ENCODE measurements around the gene GPX4. TPM values are rescaled to one million over a fixed set of nuclear protein-coding genes. Genes with fewer than 3 reads are reported as not detected.

The GPX4 gene
- total RNA-seq, 1 experiment from 2014 or later = 577 TPM

DNA sequence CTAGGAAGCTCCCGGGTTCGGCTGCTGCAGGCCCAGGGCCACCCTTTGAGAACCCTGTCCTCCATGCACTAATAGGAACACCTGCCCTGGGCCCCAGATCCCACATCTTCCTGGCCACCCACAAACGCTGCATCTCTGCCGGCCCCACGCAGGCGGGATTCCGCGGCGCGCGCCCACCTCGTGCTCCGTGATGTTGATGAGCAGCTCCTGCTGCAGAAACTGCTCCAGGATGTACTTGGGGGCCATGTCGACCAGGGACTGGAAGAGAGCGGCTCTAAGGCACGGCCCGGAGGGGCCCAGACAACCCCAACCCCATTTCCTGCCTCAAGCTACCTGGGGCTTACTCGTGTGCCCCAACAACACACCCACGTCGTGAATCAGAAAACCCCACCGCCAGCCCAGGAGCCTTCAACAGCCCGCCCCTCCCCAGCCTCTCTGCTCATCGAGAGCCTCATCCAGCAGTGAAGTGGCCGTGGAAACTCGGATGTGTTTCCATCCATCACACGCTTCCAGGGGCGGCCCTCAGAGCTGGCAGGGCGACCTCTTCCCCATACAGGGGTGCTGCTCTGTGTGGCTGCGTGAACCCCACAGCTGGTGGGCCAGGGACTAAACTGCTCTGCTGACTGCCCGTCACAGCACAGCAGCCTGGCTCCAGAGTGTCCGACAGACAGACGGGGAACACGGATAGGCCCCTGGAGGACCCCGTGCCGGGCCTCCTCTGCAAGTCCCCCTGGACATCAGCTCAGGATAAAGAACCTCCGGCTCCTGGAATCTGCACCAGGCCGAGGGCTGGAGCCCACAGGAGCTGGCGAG lies 12.9 kb upstream of the GPX4 start:
- in situ Hi-C loops (cut with HindIII; ENCODE audit: low pct_unique_long_range_greater_than_20kb, low sequenced_read_pairs) = no loop called here
- no peak for ATAC-seq
- POLR2A ChIA-PET = interaction anchor here (0.7 kb wide), 1 partner anchor 12 kb away, joined by 10 read pairs; no protein-coding TSS in a partner anchor

DNA sequence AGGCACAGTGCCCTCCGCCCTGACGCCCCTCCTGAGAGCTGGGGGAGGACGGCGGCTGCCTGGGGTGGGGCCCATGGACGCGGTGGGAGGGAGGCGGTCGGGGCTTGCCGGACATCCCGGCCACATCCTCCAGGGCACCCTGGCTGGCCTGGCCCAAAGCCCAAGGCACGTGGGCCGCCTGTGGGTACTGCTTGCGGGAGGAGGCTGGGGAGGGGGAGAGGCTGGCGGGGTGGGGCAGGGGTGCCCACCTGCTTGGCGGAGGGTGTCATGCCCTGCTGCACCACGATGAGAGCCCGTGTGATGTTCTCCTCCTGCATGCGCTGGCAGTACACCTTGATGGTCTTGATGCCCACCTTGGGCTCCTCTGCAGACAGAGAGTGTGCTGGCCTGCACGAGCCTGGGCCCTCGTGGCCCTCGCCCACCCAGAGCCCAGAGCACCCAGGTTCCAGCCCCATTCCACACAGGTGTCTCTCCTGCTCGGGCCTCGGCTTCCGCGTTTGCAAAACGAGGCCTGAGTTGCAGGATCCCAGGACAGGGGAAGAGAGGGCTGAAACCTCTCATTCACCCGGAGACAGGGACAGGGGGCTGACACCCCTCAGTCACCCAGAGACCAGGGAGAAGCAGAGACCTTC lies 12.1 kb upstream of the GPX4 start:
- no peaks in the 10 kb centered on the region for H3K9me3 ChIP-seq (ENCODE audit: control insufficient read depth, insufficient read depth, low read depth, low read length)
- H3K4me1 ChIP-seq (ENCODE audit: control insufficient read depth, insufficient read depth, low read length) = peaks cover 5% of the 10 kb centered on the region; the same call in 1 of the 2 replicates
- no peaks in the 10 kb centered on the region for H3K27me3 ChIP-seq (ENCODE audit: control insufficient read depth, insufficient read depth, low read length)
- H3K4me3 ChIP-seq (ENCODE audit: low read depth in 2 of 2, low read length in 2 of 2) = no peak overlapping the region
- TF ChIP-seq, protein P1, sequence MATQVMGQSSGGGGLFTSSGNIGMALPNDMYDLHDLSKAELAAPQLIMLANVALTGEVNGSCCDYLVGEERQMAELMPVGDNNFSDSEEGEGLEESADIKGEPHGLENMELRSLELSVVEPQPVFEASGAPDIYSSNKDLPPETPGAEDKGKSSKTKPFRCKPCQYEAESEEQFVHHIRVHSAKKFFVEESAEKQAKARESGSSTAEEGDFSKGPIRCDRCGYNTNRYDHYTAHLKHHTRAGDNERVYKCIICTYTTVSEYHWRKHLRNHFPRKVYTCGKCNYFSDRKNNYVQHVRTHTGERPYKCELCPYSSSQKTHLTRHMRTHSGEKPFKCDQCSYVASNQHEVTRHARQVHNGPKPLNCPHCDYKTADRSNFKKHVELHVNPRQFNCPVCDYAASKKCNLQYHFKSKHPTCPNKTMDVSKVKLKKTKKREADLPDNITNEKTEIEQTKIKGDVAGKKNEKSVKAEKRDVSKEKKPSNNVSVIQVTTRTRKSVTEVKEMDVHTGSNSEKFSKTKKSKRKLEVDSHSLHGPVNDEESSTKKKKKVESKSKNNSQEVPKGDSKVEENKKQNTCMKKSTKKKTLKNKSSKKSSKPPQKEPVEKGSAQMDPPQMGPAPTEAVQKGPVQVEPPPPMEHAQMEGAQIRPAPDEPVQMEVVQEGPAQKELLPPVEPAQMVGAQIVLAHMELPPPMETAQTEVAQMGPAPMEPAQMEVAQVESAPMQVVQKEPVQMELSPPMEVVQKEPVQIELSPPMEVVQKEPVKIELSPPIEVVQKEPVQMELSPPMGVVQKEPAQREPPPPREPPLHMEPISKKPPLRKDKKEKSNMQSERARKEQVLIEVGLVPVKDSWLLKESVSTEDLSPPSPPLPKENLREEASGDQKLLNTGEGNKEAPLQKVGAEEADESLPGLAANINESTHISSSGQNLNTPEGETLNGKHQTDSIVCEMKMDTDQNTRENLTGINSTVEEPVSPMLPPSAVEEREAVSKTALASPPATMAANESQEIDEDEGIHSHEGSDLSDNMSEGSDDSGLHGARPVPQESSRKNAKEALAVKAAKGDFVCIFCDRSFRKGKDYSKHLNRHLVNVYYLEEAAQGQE (IDR thresholded peaks at IDR 0.05; ENCODE audit: insufficient read depth in 1 of 2, low read depth in 2 of 2, low read length in 1 of 2) = no peak
- TF ChIP-seq TCF7L2 (IDR thresholded peaks at IDR 0.05; ENCODE audit: low read depth, low read length) (no peak), SIN3A (IDR thresholded peaks at IDR 0.05; ENCODE audit: borderline replicate concordance, insufficient read depth, low read depth, low read length) (no peak)
- DNase-seq (ENCODE audit: low read depth, low spot score) (no peak), ATAC-seq (no peak)
- ChIA-PET POLR2A (no interaction called here), CTCF (no interaction called here)
- in situ Hi-C loops (cut with HindIII; ENCODE audit: low pct_unique_long_range_greater_than_20kb, low sequenced_read_pairs) (no loop called here), intact Hi-C loops (cut with micrococcal nuclease; ENCODE audit: unreplicated experiment) (no loop called here)
- no TSS peak for BruUV-seq (replicated peaks)
- H3K27ac ChIP-seq (ENCODE audit: low read length) = no peak overlapping the region
- no peaks in the 10 kb centered on the region; the same call in none of the 2 replicates for H3K36me3 ChIP-seq (ENCODE audit: control insufficient read depth, insufficient read depth, low read length)

More for the DNA sequence above, 12.9 kb upstream of the GPX4 start:
- no TSS peak for BruUV-seq (replicated peaks)
- Histone ChIP-seq H3K4me1 (ENCODE audit: control insufficient read depth, insufficient read depth, low read length) (peaks cover 5% of the 10 kb centered on the region; the same call in 1 of the 2 replicates), H3K27ac (ENCODE audit: low read length) (no peak overlapping the region), H3K4me3 (ENCODE audit: low read depth in 2 of 2, low read length in 2 of 2) (no peak overlapping the region), H3K27me3 (ENCODE audit: control insufficient read depth, insufficient read depth, low read length) (no peaks in the 10 kb centered on the region), H3K36me3 (ENCODE audit: control insufficient read depth, insufficient read depth, low read length) (no peaks in the 10 kb centered on the region; the same call in none of the 2 replicates), H3K9me3 (ENCODE audit: control insufficient read depth, insufficient read depth, low read depth, low read length) (no peaks in the 10 kb centered on the region)
- TF ChIP-seq CTCF (IDR thresholded peaks at IDR 0.05) = no peak
- TF ChIP-seq, protein P1 (IDR thresholded peaks at IDR 0.05; ENCODE audit: insufficient read depth in 1 of 2, low read depth in 2 of 2, low read length in 1 of 2) = no peak
- no peak for TF ChIP-seq TCF7L2 (IDR thresholded peaks at IDR 0.05; ENCODE audit: low read depth, low read length)
- TF ChIP-seq SIN3A (IDR thresholded peaks at IDR 0.05; ENCODE audit: borderline replicate concordance, insufficient read depth, low read depth, low read length) = no peak
- no peak for TF ChIP-seq POLR2AphosphoS5 (IDR thresholded peaks at IDR 0.05; ENCODE audit: low read depth, low read length)
- intact Hi-C loops (cut with micrococcal nuclease; ENCODE audit: unreplicated experiment) = no loop called here
- no peak for DNase-seq (ENCODE audit: low read depth, low spot score)
- CTCF ChIA-PET = no interaction called here

All from Panc1 (cell line).